Measurements from ENCODE around the gene GJA9. TPM values are rescaled to one million over a fixed set of nuclear protein-coding genes. Genes with fewer than 3 reads are reported as not detected.

The GJA9 gene
- total and polyA plus RNA-seq, 2 of the 8 experiments (the other 6 are each of a cell fraction or from before 2014, with no cell fraction given), result not detected

DNA sequence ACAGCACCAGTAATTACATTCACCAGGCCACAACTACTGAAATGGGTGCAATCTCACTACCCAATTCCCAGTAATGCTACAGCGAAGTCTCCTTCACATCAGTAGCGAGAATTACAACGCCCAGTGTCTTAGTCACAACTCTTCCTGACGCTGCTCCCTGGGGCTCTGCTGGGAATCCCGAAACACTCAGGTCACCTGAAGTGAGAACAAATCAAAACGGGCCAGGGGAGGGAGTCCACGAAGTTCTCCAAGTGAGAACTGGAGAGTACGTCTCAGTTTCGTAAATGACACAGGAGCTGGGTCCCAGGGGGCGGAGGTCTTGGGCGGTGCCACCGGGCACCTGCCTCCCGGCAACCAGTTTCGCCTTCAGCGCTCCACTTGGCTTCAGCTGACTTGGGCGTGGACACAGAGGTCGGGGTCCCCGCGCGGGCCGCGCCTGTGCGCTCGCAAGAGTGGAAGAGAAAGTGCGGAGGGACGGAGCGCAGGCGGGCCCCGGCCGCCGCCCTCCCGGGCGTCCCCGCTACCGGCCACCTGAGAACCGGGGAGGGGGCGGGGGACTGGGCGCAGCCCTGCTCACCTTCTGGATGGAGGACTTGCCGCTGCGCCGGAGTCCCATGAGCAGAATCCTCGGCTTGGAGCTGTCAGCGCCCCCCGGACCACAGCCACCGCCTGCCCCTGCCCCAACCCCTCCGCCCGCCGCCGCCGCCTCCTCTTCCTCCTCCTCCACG, 22.4 kb downstream of the GJA9 start:
- Histone ChIP-seq H3K18ac (ENCODE audit: extremely low read depth, low read length) (no peak overlapping the region), H2BK15ac (ENCODE audit: low read length) (no peak overlapping the region), H3K36me3 (ENCODE audit: control insufficient read depth in 2 of 4, insufficient read depth in 4 of 4, low read length in 3 of 4) (peaks cover 3 to 31% (median 12%) of the 10 kb centered on the region in 4 experiments; a peak in 6 of 8 replicates), H4K8ac (ENCODE audit: extremely low read depth, insufficient read depth, low read length) (no peak overlapping the region), H3K14ac (ENCODE audit: insufficient read length) (no peak overlapping the region), H3K23me2 (ENCODE audit: low read depth, low read length) (peaks cover 12% of the 10 kb centered on the region), H3K9ac (replicated peaks in 1 of 4; ENCODE audit: extremely low read depth in 1 of 4, low read depth in 3 of 4, low read length in 3 of 4) (peak overlapping the region; percentile 5 to 80 (median 38); a peak in 6 of 7 replicates), H3K27ac (ENCODE audit: low read depth, low read length) (no peak overlapping the region), H2AFZ (ENCODE audit: low read length) (no peak overlapping the region), H2BK20ac (ENCODE audit: low read length) (no peak overlapping the region), H2BK120ac (replicated peaks; ENCODE audit: low read depth, low read length) (no peak overlapping the region), H3K4me3 (ENCODE audit: extremely low read depth in 1 of 4, insufficient read depth in 2 of 4, low read depth in 3 of 4, low read length in 4 of 4) (peak overlapping the region; percentile 59 to 94 (median 86)), H3K4me1 (replicated peaks in 1 of 4; ENCODE audit: control insufficient read depth in 3 of 4, insufficient read depth in 4 of 4, low read length in 3 of 4) (peaks cover 0 to 8% (median 2%) of the 10 kb centered on the region in 4 experiments; a peak in 3 of 7 replicates), H3K79me1 (ENCODE audit: low read depth, low read length) (peaks cover 2% of the 10 kb centered on the region), H3K56ac (replicated peaks; ENCODE audit: insufficient read length, low read depth, low read length) (peak overlapping the region; percentile 20), H3K4ac (replicated peaks; ENCODE audit: insufficient read length, low read depth, low read length) (no peak overlapping the region), H3K4me2 (ENCODE audit: insufficient read depth in 1 of 2, low read depth in 2 of 2, low read length in 2 of 2) (peak overlapping the region; percentile 87 to 95), H4K5ac (ENCODE audit: insufficient read length, low read depth, low read length) (no peak overlapping the region), H3K27me3 (replicated peaks in 1 of 4; ENCODE audit: control insufficient read depth in 3 of 4, extremely low read depth in 1 of 4, insufficient read depth in 3 of 4, low read length in 3 of 4) (no peaks in the 10 kb centered on the region), H2AK5ac (ENCODE audit: low read depth, low read length) (no peak overlapping the region), H4K20me1 (replicated peaks in 1 of 2; ENCODE audit: control insufficient read depth in 1 of 2, insufficient read depth in 2 of 2, low read length in 2 of 2) (peaks cover 3% of the 10 kb centered on the region in 2 experiments), H4K91ac (replicated peaks; ENCODE audit: insufficient read length, low read length) (no peak overlapping the region), H3K23ac (ENCODE audit: insufficient read length) (no peak overlapping the region), H2BK12ac (ENCODE audit: low read depth, low read length) (no peak overlapping the region), H3K9me3 (ENCODE audit: insufficient read depth in 2 of 2, low read depth in 1 of 2, low read length in 1 of 2) (no peaks in the 10 kb centered on the region), H2BK5ac (ENCODE audit: low read depth, low read length) (no peak overlapping the region), H3K79me2 (ENCODE audit: control insufficient read depth in 1 of 2, insufficient read depth in 2 of 2, low read length in 2 of 2) (peaks cover 3 to 36% of the 10 kb centered on the region in 2 experiments)
- ChIA-PET POLR2A (ENCODE audit: partially characterized antibody) (interaction anchor here (0.7 to 1.9 kb wide), 5 partner anchors 13 to 168 kb away, joined by 3 to 6 read pairs (median 4); partner anchors contain the start of gene NDUFS5), CTCF (ENCODE audit: partially characterized antibody) (interaction anchor here (0.5 to 0.7 kb wide), 2 partner anchors 13 to 49 kb away, joined by 3 read pairs; no protein-coding TSS in a partner anchor)
- no peak for TF ChIP-seq ZNF274 (IDR thresholded peaks at IDR 0.05; ENCODE audit: borderline replicate concordance, extremely low read depth, low read length)
- TF ChIP-seq KDM4A (IDR thresholded peaks at IDR 0.05; ENCODE audit: low read depth, low read length, severe bottlenecking), result peak; percentile 21
- peak in 1 of 2 experiments; percentile 56; a peak in 1 of 4 replicates for TF ChIP-seq HDAC2 (IDR thresholded peaks at IDR 0.05; ENCODE audit: borderline replicate concordance in 1 of 2, low read depth in 2 of 2, low read length in 2 of 2)
- peak; percentile 43 for TF ChIP-seq SAP30 (IDR thresholded peaks at IDR 0.05; ENCODE audit: insufficient read depth, insufficient replicate concordance, low read length)
- TF ChIP-seq PHF8 (conservative IDR thresholded peaks at IDR 0.05; ENCODE audit: low read depth, low read length), result peak; percentile 35; the same call in 1 of the 2 replicates
- no peak for FAIRE-seq
- WGBS, 2 experiments (ENCODE audit: extremely low coverage in 1 of 2, insufficient coverage in 1 of 2, insufficient read length in 1 of 2, insufficient replicate concordance in 2 of 2, low coverage in 1 of 2, low lambda C conversion rate in 2 of 2, missing lambda C conversion rate in 1 of 2), result 5% methylated on average over 26 of the region's 51 CpGs; no CpG with 5 or more reads in 1 of the 2 experiments
- DNase-seq (ENCODE audit: low read depth in 1 of 2, low spot score in 2 of 2), result no peak
